ENCODE data around the gene B4GALNT3. TPM values are rescaled to one million over a fixed set of nuclear protein-coding genes. Genes with fewer than 3 reads are reported as not detected.
A peak's percentile ranks its signal among the peaks of the same experiment; 100 is the strongest.

Gene B4GALNT3
- total and polyA plus RNA-seq, 2 of the 13 experiments (the other 11 are each of a cell fraction or from before 2014, with no cell fraction given): 3.2 to 4.4 TPM

GRCh38 chr12:586318-587071 is 126.8 kb downstream of the B4GALNT3 start (continued):
- TF ChIP-seq TFDP1 (CRISPR knock-in tag; IDR thresholded peaks at IDR 0.05; ENCODE audit: borderline replicate concordance) (no peak), ZNF260 (CRISPR knock-in tag; IDR thresholded peaks at IDR 0.05; ENCODE audit: borderline replicate concordance, low read depth) (no peak), ZNF550 (CRISPR knock-in tag; IDR thresholded peaks at IDR 0.05; ENCODE audit: borderline replicate concordance) (0 out of 2 replicates have a peak, but pooled peaks have one; percentile 49), HOXA9 (CRISPR knock-in tag; IDR thresholded peaks at IDR 0.05; ENCODE audit: borderline replicate concordance) (no peak), BATF2 (CRISPR knock-in tag; IDR thresholded peaks at IDR 0.05) (no peak), ZNF329 (CRISPR knock-in tag; IDR thresholded peaks at IDR 0.05; ENCODE audit: low read depth) (no peak), PAWR (CRISPR knock-in tag; IDR thresholded peaks at IDR 0.05; ENCODE audit: borderline replicate concordance) (no peak), PHB2 (IDR thresholded peaks at IDR 0.05; ENCODE audit: partially characterized antibody) (no peak), ZNF788 (CRISPR knock-in tag; IDR thresholded peaks at IDR 0.05; ENCODE audit: borderline replicate concordance) (0 out of 2 replicates have a peak, but pooled peaks have one; percentile 26), ZKSCAN5 (CRISPR knock-in tag; IDR thresholded peaks at IDR 0.05) (no peak), ZNF577 (CRISPR knock-in tag; IDR thresholded peaks at IDR 0.05; ENCODE audit: borderline replicate concordance, low read depth) (no peak), KAT8 (CRISPR knock-in tag; IDR thresholded peaks at IDR 0.05) (no peak), GZF1 (CRISPR knock-in tag; IDR thresholded peaks at IDR 0.05) (no peak), RFXANK (CRISPR knock-in tag; IDR thresholded peaks at IDR 0.05) (no peak), ZNF83 (CRISPR knock-in tag; IDR thresholded peaks at IDR 0.05; ENCODE audit: borderline replicate concordance) (no peak), TEAD2 (CRISPR knock-in tag; IDR thresholded peaks at IDR 0.05) (no peak), YEATS2 (CRISPR knock-in tag; IDR thresholded peaks at IDR 0.05; ENCODE audit: borderline replicate concordance) (no peak), ZNF891 (CRISPR knock-in tag; IDR thresholded peaks at IDR 0.05) (no peak), ZNF143 (CRISPR knock-in tag; IDR thresholded peaks at IDR 0.05) (no peak), RBAK (CRISPR knock-in tag; IDR thresholded peaks at IDR 0.05) (no peak), ZNF142 (CRISPR knock-in tag; IDR thresholded peaks at IDR 0.05) (no peak), HDAC1 (CRISPR knock-in tag; IDR thresholded peaks at IDR 0.05) (no peak), ZBTB38 (CRISPR knock-in tag; IDR thresholded peaks at IDR 0.05) (peak; percentile 69; the same call in 1 of the 2 replicates)
